GM12878 (cell line): ENCODE measurements around the gene GABRG2. TPM values are rescaled to one million over a fixed set of nuclear protein-coding genes. Genes with fewer than 3 reads are reported as not detected.

Source experiments
- ATAC-seq: fragments of 200-7000 bp; cut with Tn5 transposase; 3 replicates; pipeline ENCODE4 v1.9.1; 2020; ENCODE audit warnings: mild to moderate bottlenecking, moderate library complexity
- BruUV-seq: library from RNA; stranded (reverse); fragments of 400-500 nt; replicated peaks from 2 replicates; lab custom pipeline; 2021; lab: Mats Ljungman, UMichigan
- CTCF ChIA-PET: fragments of 300-600 bp; sonication (Branson Sonifier 250); formaldehyde crosslinking; extraction: SDS; loops from one replicate; lab custom pipeline; 2021; ENCODE audit warnings: inconsistent platforms; lab: Yijun Ruan, JAX
- POLR2A ChIA-PET: fragments of 350-600 bp; formaldehyde crosslinking; extraction: SDS; loops from one replicate; lab custom pipeline; 2021; ENCODE audit warnings: inconsistent platforms; lab: Charles Lee
- RAD21 ChIA-PET: fragments of 300-600 bp; sonication (Branson Sonifier 250); formaldehyde crosslinking; loops from one replicate; lab custom pipeline; 2023; ENCODE audit warnings: antibody characterized with exemption; ENCODE audit not compliant: unreplicated experiment; lab: Charles Lee
- SMC1A ChIA-PET: fragments of 300-600 bp; sonication (Branson Sonifier 250); formaldehyde crosslinking; loops from one replicate; lab custom pipeline; 2023; ENCODE audit not compliant: unreplicated experiment, uncharacterized antibody; lab: Charles Lee
- DNase-seq: peaks from one replicate; pipeline ENCODE4 v3.0.0-alpha.2; 2011; ENCODE audit warnings: low read depth, low spot score
- FAIRE-seq: peaks from 3 replicates; lab custom pipeline; 2011; peaks lifted over from hg19 to GRCh38; lab: Jason Lieb, UNC
- H2AFZ ChIP-seq: 2 replicates; pipeline ENCODE4 v1.6.0; 2011; ENCODE audit warnings: low read depth, low read length, control low read depth; ENCODE audit not compliant: control insufficient read depth
- H3K27ac ChIP-seq: 2 replicates; pipeline ENCODE4 v1.5.1; 2011; ENCODE audit warnings: control low read depth; ENCODE audit not compliant: control insufficient read depth, insufficient read depth
- H3K27me3 ChIP-seq, 2 experiments: replicated peaks in 1 of 2; 2 replicates each; pipeline versions ENCODE4 v1.6.0 to v1.6.1; 2011; ENCODE audit warnings: low read length in 1 of 2; ENCODE audit not compliant: control insufficient read depth in 2 of 2, insufficient read depth in 2 of 2
- H3K36me3 ChIP-seq, 2 experiments: 2 replicates each; pipeline ENCODE4 v1.5.1; 2011; ENCODE audit warnings: low read length in 1 of 2; ENCODE audit not compliant: control insufficient read depth in 2 of 2, insufficient read depth in 2 of 2
- H3K4me1 ChIP-seq: 2 replicates; pipeline ENCODE4 v1.6.1; 2011; ENCODE audit warnings: mild to moderate bottlenecking, low read length, moderate library complexity, mixed read lengths; ENCODE audit not compliant: control insufficient read depth, insufficient read depth
- H3K4me2 ChIP-seq: 2 replicates; pipeline ENCODE4 v1.6.0; 2011; ENCODE audit warnings: control low read depth; ENCODE audit not compliant: control insufficient read depth, insufficient read depth
- H3K4me3 ChIP-seq: fragments of 200-600 bp; sonication (generic); 2 replicates; pipeline ENCODE4 v1.5.1; 2016
- H3K79me2 ChIP-seq: 2 replicates; pipeline ENCODE4 v1.6.0; 2011; ENCODE audit warnings: low read length; ENCODE audit not compliant: control insufficient read depth, insufficient read depth
- H3K9ac ChIP-seq: 2 replicates; pipeline ENCODE4 v1.8.0; 2011; ENCODE audit warnings: low read length, control low read depth, mixed read lengths; ENCODE audit not compliant: control insufficient read depth, insufficient read depth
- H3K9me3 ChIP-seq: replicated peaks from 3 replicates; pipeline ENCODE4 v1.5.1; 2011; ENCODE audit warnings: mild to moderate bottlenecking, low read length; ENCODE audit not compliant: control insufficient read depth, insufficient read depth
- H4K20me1 ChIP-seq: 2 replicates; pipeline ENCODE4 v1.6.0; 2011; ENCODE audit not compliant: control insufficient read depth, insufficient read depth
- BACH1 ChIP-seq: fragments of 450-650 bp; IDR thresholded peaks from 2 replicates; pipeline ENCODE4 v1.6.1; 2017; ENCODE audit warnings: mild to moderate bottlenecking, borderline replicate concordance
- EED ChIP-seq: sonication (generic); IDR thresholded peaks from 2 replicates; pipeline ENCODE4 v1.6.1; 2016; ENCODE audit warnings: antibody characterized with exemption, low read depth
- EGR1 ChIP-seq, 2 experiments: IDR thresholded peaks; 1 replicate in 1 of 2; 2 replicates in 1 of 2; pipeline ENCODE4 v1.6.1; 2011 to 2012; ENCODE audit warnings: low read depth in 2 of 2, low read length in 2 of 2, borderline replicate concordance in 1 of 2, mild to moderate bottlenecking in 1 of 2, moderate library complexity in 1 of 2
- ESRRA ChIP-seq: IDR thresholded peaks from 2 replicates; pipeline ENCODE4 v1.6.1; 2012; ENCODE audit warnings: mild to moderate bottlenecking, low read length, improper control_type of control experiment
- HCFC1 ChIP-seq: fragments of 150-350 bp; IDR thresholded peaks from 2 replicates; pipeline ENCODE4 v1.6.1; 2014; ENCODE audit warnings: low read length
- KLF5 ChIP-seq: fragments of 450-650 bp; IDR thresholded peaks from 2 replicates; pipeline ENCODE4 v1.6.1; 2014; ENCODE audit warnings: mild to moderate bottlenecking; ENCODE audit not compliant: partially characterized antibody
- LARP7 ChIP-seq: fragments of 450-650 bp; IDR thresholded peaks from 2 replicates; pipeline ENCODE4 v1.6.1; 2017; ENCODE audit warnings: mild to moderate bottlenecking
- MYC ChIP-seq: IDR thresholded peaks from 2 replicates; pipeline ENCODE4 v1.6.1; 2011; ENCODE audit warnings: mild to moderate bottlenecking, low read length, moderate library complexity, inconsistent platforms; ENCODE audit not compliant: insufficient read depth, insufficient replicate concordance, insufficient read length, severe bottlenecking
- NBN ChIP-seq: fragments of 450-650 bp; IDR thresholded peaks from 2 replicates; pipeline ENCODE4 v1.6.1; 2016
- NFYB ChIP-seq: IDR thresholded peaks from 2 replicates; pipeline ENCODE4 v1.6.1; 2011; ENCODE audit warnings: low read depth, mild to moderate bottlenecking, low read length, improper control_type of control experiment, moderate library complexity; ENCODE audit not compliant: insufficient read depth
- SIN3A ChIP-seq: IDR thresholded peaks from 2 replicates; pipeline ENCODE4 v1.6.1; 2012; ENCODE audit warnings: low read depth, low read length, improper control_type of control experiment
- SUZ12 ChIP-seq: fragments of 200-600 bp; sonication (generic); IDR thresholded peaks from one replicate; pipeline ENCODE4 v1.6.1; 2018; ENCODE audit warnings: antibody characterized with exemption, mild to moderate bottlenecking; ENCODE audit not compliant: unreplicated experiment
- ZBTB11 ChIP-seq: fragments of 450-650 bp; formaldehyde crosslinking; IDR thresholded peaks from 2 replicates; pipeline ENCODE4 v1.5.0; 2022; ENCODE audit warnings: mild to moderate bottlenecking, missing genetic modification characterization
- ZNF622 ChIP-seq: fragments of 450-650 bp; IDR thresholded peaks from 2 replicates; pipeline ENCODE4 v1.6.1; 2017; ENCODE audit warnings: mild to moderate bottlenecking, inconsistent platforms
- ZSCAN29 ChIP-seq: fragments of 450-650 bp; IDR thresholded peaks from 2 replicates; pipeline ENCODE4 v1.6.1; 2017; ENCODE audit warnings: mild to moderate bottlenecking, moderate library complexity
- WGBS: methylation state at CpG from one replicate; pipeline ENCODE4 v1.1.6; 2016; ENCODE audit warnings: low lambda C conversion rate; ENCODE audit not compliant: insufficient replicate concordance, insufficient coverage; ENCODE audit errors: missing lambda C conversion rate; 5-methylcytosine and 5-hydroxymethylcytosine counted together
- in situ Hi-C: fragments of 300-500 bp; cut with MboI; formaldehyde crosslinking; loops from 9 replicates; pipeline ENCODE4 v1.14.3; 2018; ENCODE audit warnings: mixed read lengths
- intact Hi-C: fragments of 100-400 bp; cut with micrococcal nuclease; formaldehyde crosslinking; loops from one replicate; pipeline ENCODE4 v1.14.2; 2022; ENCODE audit not compliant: unreplicated experiment
- polyA plus RNA-seq, 11 experiments: library from polyadenylated mRNA; depleted of rRNA in 4 of 11; unstranded in 6 of 11; stranded (reverse) in 5 of 11; fragments of >200 nt; fragmentation: Nextera tagmentation in 4 of 11; fragmentation: Illumina TruSeq in 1 of 11; extraction: Ambion mirVana in 4 of 11; extraction: Trizol in 1 of 11; gene quantifications; 1 replicate in 1 of 11; 2 replicates in 10 of 11; pipeline versions ENCODE4 v1.2.1 to v1.2.3, GENCODE V29; 2011 to 2016; ENCODE audit warnings: inconsistent platforms in 2 of 11, missing spikeins in 2 of 11, low read depth in 1 of 11
- total RNA-seq, 4 experiments: library from RNA; depleted of rRNA in 3 of 4; stranded (reverse); fragments of >200 nt in 3 of 4; fragmentation: Illumina TruSeq in 1 of 4; extraction: Trizol in 1 of 4; gene quantifications; 2 replicates each; pipeline versions ENCODE4 v1.2.1 to v1.2.3, GENCODE V29; 2013 to 2021
- TF ChIP-seq, protein P1 (sequence below): fragments of 150-350 bp; IDR thresholded peaks from 2 replicates; pipeline ENCODE4 v1.6.1; 2016; ENCODE audit warnings: low read depth, low read length

Gene GABRG2
- total and polyA plus RNA-seq, 10 of the 15 experiments (the other 5 are each of a cell fraction or from before 2014, with no cell fraction given) = 0.34 TPM; not detected in 9

- SMC1A ChIA-PET = no interaction called here
- in situ Hi-C loops = no loop called here
- 44% methylated on average over 2 of the region's 2 CpGs for WGBS
- TF ChIP-seq ZBTB11 (CRISPR knock-in tag) (no peak), ZNF622 (no peak), NFYB (no peak), ESRRA (no peak), EED (no peak), HCFC1 (no peak), LARP7 (no peak), EGR1 (IDR thresholded peaks at IDR 0.05; ENCODE audit: borderline replicate concordance in 1 of 2, low read depth in 2 of 2, low read length in 2 of 2) (no peak), KLF5 (no peak), ZSCAN29 (no peak), SIN3A (no peak), BACH1 (no peak), SUZ12 (no peak), NBN (no peak), MYC (no peak)
- TF ChIP-seq, protein P1, sequence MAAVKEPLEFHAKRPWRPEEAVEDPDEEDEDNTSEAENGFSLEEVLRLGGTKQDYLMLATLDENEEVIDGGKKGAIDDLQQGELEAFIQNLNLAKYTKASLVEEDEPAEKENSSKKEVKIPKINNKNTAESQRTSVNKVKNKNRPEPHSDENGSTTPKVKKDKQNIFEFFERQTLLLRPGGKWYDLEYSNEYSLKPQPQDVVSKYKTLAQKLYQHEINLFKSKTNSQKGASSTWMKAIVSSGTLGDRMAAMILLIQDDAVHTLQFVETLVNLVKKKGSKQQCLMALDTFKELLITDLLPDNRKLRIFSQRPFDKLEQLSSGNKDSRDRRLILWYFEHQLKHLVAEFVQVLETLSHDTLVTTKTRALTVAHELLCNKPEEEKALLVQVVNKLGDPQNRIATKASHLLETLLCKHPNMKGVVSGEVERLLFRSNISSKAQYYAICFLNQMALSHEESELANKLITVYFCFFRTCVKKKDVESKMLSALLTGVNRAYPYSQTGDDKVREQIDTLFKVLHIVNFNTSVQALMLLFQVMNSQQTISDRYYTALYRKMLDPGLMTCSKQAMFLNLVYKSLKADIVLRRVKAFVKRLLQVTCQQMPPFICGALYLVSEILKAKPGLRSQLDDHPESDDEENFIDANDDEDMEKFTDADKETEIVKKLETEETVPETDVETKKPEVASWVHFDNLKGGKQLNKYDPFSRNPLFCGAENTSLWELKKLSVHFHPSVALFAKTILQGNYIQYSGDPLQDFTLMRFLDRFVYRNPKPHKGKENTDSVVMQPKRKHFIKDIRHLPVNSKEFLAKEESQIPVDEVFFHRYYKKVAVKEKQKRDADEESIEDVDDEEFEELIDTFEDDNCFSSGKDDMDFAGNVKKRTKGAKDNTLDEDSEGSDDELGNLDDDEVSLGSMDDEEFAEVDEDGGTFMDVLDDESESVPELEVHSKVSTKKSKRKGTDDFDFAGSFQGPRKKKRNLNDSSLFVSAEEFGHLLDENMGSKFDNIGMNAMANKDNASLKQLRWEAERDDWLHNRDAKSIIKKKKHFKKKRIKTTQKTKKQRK = no peak
- Histone ChIP-seq H3K36me3 (no peaks in the 10 kb centered on the region), H3K4me1 (no peaks in the 10 kb centered on the region), H4K20me1 (no peaks in the 10 kb centered on the region), H3K9ac (no peak overlapping the region), H3K4me2 (no peak overlapping the region), H3K27ac (no peak overlapping the region), H2AFZ (no peak overlapping the region), H3K9me3 (no peaks in the 10 kb centered on the region), H3K79me2 (no peaks in the 10 kb centered on the region), H3K27me3 (no peaks in the 10 kb centered on the region), H3K4me3 (no peak overlapping the region)
- CTCF ChIA-PET = no interaction called here
- BruUV-seq = no TSS peak
- intact Hi-C loops = no loop called here
- POLR2A ChIA-PET = no interaction called here
- ATAC-seq (no peak), FAIRE-seq (no peak), DNase-seq (no peak)
- RAD21 ChIA-PET = no interaction called here
Observed at GRCh38 chr5:162025312-162025711, 42.3 kb upstream of the GABRG2 start.
